SK-N-SH (cell line): ENCODE measurements around the gene AKTIP.

Experiments
- JUND ChIP-seq: IDR thresholded peaks from 2 replicates; pipeline ENCODE4 v1.4.0; 2012
- MXI1 ChIP-seq: IDR thresholded peaks from 2 replicates; pipeline ENCODE4 v1.6.1; 2012; ENCODE audit warnings: mild to moderate bottlenecking, low read depth, low read length, improper control_type of control experiment
- TF ChIP-seq, protein P1 (sequence below): fragments of 200-600 bp; sonication (generic); IDR thresholded peaks from 2 replicates; pipeline ENCODE4 v1.6.1; 2017; ENCODE audit warnings: antibody characterized with exemption, mild to moderate bottlenecking, moderate library complexity
- TF ChIP-seq, protein P2 (sequence below): IDR thresholded peaks from 2 replicates; pipeline ENCODE4 v1.4.0; 2012; ENCODE audit warnings: low read depth, borderline replicate concordance

DNA sequence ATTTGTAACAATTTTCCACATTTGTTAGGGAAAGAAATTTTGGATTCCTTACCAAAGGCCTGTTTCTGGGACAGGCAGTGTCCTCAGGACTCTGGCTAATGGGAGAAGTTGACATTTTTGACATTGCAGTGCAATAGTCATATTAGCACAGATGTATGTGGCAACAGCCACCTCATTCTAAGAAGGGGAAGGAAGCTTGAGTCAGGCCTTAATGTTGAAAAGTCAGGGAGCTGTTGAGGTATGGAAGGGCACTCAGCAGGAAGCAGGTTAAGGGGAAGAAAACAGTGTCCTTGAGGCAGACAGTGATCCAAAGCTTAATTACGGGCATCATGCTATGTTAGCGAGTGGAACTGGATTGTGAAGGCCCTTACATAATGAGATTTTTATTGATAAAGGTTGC is 20.9 kb downstream of the AKTIP start:
- TF ChIP-seq, protein P1, sequence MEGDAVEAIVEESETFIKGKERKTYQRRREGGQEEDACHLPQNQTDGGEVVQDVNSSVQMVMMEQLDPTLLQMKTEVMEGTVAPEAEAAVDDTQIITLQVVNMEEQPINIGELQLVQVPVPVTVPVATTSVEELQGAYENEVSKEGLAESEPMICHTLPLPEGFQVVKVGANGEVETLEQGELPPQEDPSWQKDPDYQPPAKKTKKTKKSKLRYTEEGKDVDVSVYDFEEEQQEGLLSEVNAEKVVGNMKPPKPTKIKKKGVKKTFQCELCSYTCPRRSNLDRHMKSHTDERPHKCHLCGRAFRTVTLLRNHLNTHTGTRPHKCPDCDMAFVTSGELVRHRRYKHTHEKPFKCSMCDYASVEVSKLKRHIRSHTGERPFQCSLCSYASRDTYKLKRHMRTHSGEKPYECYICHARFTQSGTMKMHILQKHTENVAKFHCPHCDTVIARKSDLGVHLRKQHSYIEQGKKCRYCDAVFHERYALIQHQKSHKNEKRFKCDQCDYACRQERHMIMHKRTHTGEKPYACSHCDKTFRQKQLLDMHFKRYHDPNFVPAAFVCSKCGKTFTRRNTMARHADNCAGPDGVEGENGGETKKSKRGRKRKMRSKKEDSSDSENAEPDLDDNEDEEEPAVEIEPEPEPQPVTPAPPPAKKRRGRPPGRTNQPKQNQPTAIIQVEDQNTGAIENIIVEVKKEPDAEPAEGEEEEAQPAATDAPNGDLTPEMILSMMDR: no peak
- TF ChIP-seq MXI1 (no peak), JUND (no peak)
- TF ChIP-seq, protein P2, sequence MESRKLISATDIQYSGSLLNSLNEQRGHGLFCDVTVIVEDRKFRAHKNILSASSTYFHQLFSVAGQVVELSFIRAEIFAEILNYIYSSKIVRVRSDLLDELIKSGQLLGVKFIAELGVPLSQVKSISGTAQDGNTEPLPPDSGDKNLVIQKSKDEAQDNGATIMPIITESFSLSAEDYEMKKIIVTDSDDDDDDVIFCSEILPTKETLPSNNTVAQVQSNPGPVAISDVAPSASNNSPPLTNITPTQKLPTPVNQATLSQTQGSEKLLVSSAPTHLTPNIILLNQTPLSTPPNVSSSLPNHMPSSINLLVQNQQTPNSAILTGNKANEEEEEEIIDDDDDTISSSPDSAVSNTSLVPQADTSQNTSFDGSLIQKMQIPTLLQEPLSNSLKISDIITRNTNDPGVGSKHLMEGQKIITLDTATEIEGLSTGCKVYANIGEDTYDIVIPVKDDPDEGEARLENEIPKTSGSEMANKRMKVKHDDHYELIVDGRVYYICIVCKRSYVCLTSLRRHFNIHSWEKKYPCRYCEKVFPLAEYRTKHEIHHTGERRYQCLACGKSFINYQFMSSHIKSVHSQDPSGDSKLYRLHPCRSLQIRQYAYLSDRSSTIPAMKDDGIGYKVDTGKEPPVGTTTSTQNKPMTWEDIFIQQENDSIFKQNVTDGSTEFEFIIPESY: no peak
